Sigmoid colon (tissue), 7 donors: ENCODE results near the gene CNOT11. TPM values are rescaled to one million over a fixed set of nuclear protein-coding genes. Genes with fewer than 3 reads are reported as not detected.

Source experiments
- DNase-seq: peaks from one replicate; pipeline ENCODE4 v3.0.0-alpha.2; 2019
- H3K27ac ChIP-seq, 4 donors: fragments of 200-600 bp; sonication (generic); one replicate each; pipeline ENCODE4 v1.5.1; 2016 to 2019; ENCODE audit warnings: mild to moderate bottlenecking in 1 of 4
- H3K27me3 ChIP-seq, 3 donors: fragments of 200-600 bp; sonication (generic); one replicate each; pipeline ENCODE4 v1.5.1; 2019; ENCODE audit warnings: mild to moderate bottlenecking in 1 of 3
- H3K36me3 ChIP-seq, 4 donors: fragments of 200-600 bp; sonication (generic); one replicate each; pipeline ENCODE4 v1.5.1; 2016 to 2019
- H3K4me1 ChIP-seq, 4 donors: fragments of 200-600 bp; sonication (generic); one replicate each; pipeline ENCODE4 v1.5.1; 2017 to 2019
- H3K4me3 ChIP-seq, 4 donors: fragments of 200-600 bp; sonication (generic); one replicate each; pipeline ENCODE4 v1.5.1; 2017 to 2019; ENCODE audit warnings: mild to moderate bottlenecking in 2 of 4, moderate library complexity in 1 of 4
- H3K9me3 ChIP-seq, 4 donors: fragments of 200-600 bp in 3 of 4; sonication (generic) in 3 of 4; one replicate each; pipeline versions ENCODE4 v1.5.1 to v1.6.1; 2013 to 2019
- EP300 ChIP-seq, 4 donors: sonication (generic); formaldehyde crosslinking; IDR thresholded peaks; one replicate each; pipeline ENCODE4 v1.6.1; 2017; ENCODE audit warnings: antibody characterized with exemption in 4 of 4
- POLR2A ChIP-seq, 2 donors: fragments of 450-650 bp; IDR thresholded peaks; one replicate each; pipeline ENCODE4 v1.6.1; 2016; ENCODE audit warnings: antibody characterized with exemption in 2 of 2, mild to moderate bottlenecking in 2 of 2, moderate library complexity in 2 of 2
- POLR2AphosphoS5 ChIP-seq, 4 donors: sonication (generic); formaldehyde crosslinking; IDR thresholded peaks; one replicate each; pipeline ENCODE4 v1.6.1; 2017; ENCODE audit warnings: antibody characterized with exemption in 4 of 4
- WGBS, 2 donors: extraction: QIAGEN DNeasy Blood & Tissue Kit; methylation state at CpG; one replicate each; pipeline ENCODE4 v1.1.7; 2013; 5-methylcytosine and 5-hydroxymethylcytosine counted together
- intact Hi-C: fragments of 100-400 bp; cut with DNase I; formaldehyde crosslinking; loops from one replicate; pipeline ENCODE4 v1.15.1; 2023
- polyA plus RNA-seq, 3 donors: library from polyadenylated mRNA; stranded (reverse); fragments of 200-250 nt; gene quantifications; one replicate each; pipeline ENCODE4 v1.2.3, GENCODE V29; 2013
- total RNA-seq, 4 donors: library from RNA; depleted of rRNA; stranded (reverse); fragments of >200 nt; gene quantifications; one replicate each; pipeline ENCODE4 v1.1.0, GENCODE V29; 2016
- TF ChIP-seq, protein P1 (sequence below), 4 experiments: fragments of 450-650 bp in 3 of 4; fragments of 200-600 bp in 1 of 4; IDR thresholded peaks; one replicate each; pipeline ENCODE4 v1.5.1; 2016 to 2019; ENCODE audit warnings: antibody characterized with exemption in 4 of 4, mild to moderate bottlenecking in 3 of 4, moderate library complexity in 2 of 4
- donor health status: healthy with polysubstance abuse.
- donor health status: Bipolar disorder and iron deficiency.
- donor health status: healthy.

Gene CNOT11
- total and polyA plus RNA-seq, 7 donors = 21.4 to 33.7 (median 22.8) TPM

DNA sequence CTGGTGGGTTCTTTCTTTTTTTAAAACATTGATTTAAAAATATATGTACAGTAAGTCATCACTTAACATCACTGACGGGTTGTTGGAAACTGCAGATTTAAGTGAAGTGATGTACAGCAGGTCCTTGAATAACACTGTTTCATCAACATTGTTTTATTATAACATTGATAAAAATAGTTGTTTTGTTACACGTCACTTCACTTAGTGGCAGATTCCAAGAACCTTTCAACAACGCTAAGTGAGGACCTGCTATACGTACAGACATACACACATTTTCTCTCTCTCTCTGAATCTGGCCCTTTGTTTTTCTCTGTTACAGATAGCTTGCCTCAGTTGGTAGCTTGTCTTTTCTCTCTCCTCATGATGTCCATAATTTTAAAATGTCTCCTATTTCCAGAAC, 9.5 kb downstream of the CNOT11 start:
- no peak overlapping the region for H3K4me3 ChIP-seq
- no peak overlapping the region for H3K27ac ChIP-seq
- DNase-seq = no peak
- TF ChIP-seq, protein P1, sequence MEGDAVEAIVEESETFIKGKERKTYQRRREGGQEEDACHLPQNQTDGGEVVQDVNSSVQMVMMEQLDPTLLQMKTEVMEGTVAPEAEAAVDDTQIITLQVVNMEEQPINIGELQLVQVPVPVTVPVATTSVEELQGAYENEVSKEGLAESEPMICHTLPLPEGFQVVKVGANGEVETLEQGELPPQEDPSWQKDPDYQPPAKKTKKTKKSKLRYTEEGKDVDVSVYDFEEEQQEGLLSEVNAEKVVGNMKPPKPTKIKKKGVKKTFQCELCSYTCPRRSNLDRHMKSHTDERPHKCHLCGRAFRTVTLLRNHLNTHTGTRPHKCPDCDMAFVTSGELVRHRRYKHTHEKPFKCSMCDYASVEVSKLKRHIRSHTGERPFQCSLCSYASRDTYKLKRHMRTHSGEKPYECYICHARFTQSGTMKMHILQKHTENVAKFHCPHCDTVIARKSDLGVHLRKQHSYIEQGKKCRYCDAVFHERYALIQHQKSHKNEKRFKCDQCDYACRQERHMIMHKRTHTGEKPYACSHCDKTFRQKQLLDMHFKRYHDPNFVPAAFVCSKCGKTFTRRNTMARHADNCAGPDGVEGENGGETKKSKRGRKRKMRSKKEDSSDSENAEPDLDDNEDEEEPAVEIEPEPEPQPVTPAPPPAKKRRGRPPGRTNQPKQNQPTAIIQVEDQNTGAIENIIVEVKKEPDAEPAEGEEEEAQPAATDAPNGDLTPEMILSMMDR (IDR thresholded peaks at IDR 0.05) = no peak
- TF ChIP-seq POLR2A (IDR thresholded peaks at IDR 0.05) (no peak), POLR2AphosphoS5 (IDR thresholded peaks at IDR 0.05) (no peak), EP300 (IDR thresholded peaks at IDR 0.05) (no peak)
- no peaks in the 10 kb centered on the region for H3K9me3 ChIP-seq
- H3K27me3 ChIP-seq = no peaks in the 10 kb centered on the region
- intact Hi-C loops = no loop called here
- peaks cover 0 to 84% (median 38%) of the 10 kb centered on the region in 4 donors for H3K36me3 ChIP-seq
- 83 to 96% methylated on average over 4 of the region's 4 CpGs for WGBS, 2 donors
- H3K4me1 ChIP-seq = peaks cover 0 to 4% (median 0%) of the 10 kb centered on the region in 4 donors

DNA sequence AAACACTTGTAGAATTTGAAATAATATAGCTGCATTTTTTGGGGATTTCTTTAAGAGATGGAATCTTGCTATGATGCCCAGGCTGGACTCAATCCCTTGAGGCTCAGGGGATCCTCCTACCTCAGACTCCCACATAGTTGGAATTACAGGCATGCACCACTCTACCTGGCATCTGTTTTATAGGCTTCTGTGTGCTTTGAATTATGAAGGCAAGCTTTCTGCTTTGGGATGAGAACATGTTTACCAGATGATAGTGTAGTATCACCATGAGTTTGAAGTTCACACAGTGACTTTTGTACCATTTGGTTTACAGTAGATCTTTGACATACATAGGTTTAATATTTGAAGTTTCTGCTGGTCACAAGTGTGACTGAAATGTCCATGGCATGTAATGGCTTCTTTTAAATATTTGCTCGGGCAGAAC, 10.7 kb downstream of the CNOT11 start:
- no peaks in the 10 kb centered on the region for H3K27me3 ChIP-seq
- peaks cover 0 to 4% (median 0%) of the 10 kb centered on the region in 4 donors for H3K4me1 ChIP-seq
- H3K36me3 ChIP-seq = peaks cover 0 to 91% (median 41%) of the 10 kb centered on the region in 4 donors
- 81 to 91% methylated on average over 1 of the region's 1 CpG for WGBS, 2 donors
- no peak for DNase-seq
- no peak overlapping the region for H3K4me3 ChIP-seq
- TF ChIP-seq POLR2A (IDR thresholded peaks at IDR 0.05) (no peak), EP300 (IDR thresholded peaks at IDR 0.05) (no peak), POLR2AphosphoS5 (IDR thresholded peaks at IDR 0.05) (no peak)
- TF ChIP-seq, protein P1 (IDR thresholded peaks at IDR 0.05) = no peak
- no peak overlapping the region for H3K27ac ChIP-seq
- H3K9me3 ChIP-seq = no peaks in the 10 kb centered on the region
- intact Hi-C loops = no loop called here

DNA sequence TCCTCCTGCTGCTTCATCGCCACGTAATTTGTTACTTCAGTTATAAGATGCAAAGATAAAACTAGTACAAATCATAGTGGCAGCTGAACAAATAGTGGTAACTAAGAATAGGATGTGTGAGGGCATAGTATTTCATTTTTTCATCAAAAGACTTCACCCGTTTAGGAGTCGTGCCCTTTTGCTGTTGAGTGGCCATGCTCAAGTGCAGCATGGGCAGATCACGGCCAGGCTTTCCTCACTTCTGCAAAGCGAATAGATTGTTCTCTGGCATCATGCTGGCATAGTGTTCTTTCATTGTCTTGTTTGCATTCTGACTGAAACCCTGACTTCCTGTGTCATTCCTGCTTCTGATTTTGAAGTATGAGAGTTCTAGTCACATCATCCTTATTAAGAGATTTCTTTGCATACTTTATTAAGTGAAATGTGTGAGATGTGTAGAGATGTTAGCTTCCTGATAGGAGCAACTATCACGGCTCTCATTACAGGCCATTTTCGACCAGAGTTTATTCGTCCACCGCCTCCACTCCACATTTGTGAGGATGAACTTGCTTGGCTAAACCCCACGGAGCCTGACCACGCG, 11.8 kb downstream of the CNOT11 start:
- Histone ChIP-seq H3K27me3 (no peaks in the 10 kb centered on the region), H3K4me3 (no peak overlapping the region), H3K4me1 (peaks cover 0 to 1% (median 0%) of the 10 kb centered on the region in 4 donors), H3K9me3 (no peaks in the 10 kb centered on the region), H3K36me3 (peaks cover 0 to 91% (median 38%) of the 10 kb centered on the region in 4 donors), H3K27ac (no peak overlapping the region)
- DNase-seq = no peak
- TF ChIP-seq POLR2A (IDR thresholded peaks at IDR 0.05) = no peak
- no peak for TF ChIP-seq EP300 (IDR thresholded peaks at IDR 0.05)
- TF ChIP-seq, protein P1 (IDR thresholded peaks at IDR 0.05) = no peak
- no peak for TF ChIP-seq POLR2AphosphoS5 (IDR thresholded peaks at IDR 0.05)
- intact Hi-C loops = no loop called here
- 93 to 94% methylated on average over 13 of the region's 13 CpGs for WGBS, 2 donors

DNA sequence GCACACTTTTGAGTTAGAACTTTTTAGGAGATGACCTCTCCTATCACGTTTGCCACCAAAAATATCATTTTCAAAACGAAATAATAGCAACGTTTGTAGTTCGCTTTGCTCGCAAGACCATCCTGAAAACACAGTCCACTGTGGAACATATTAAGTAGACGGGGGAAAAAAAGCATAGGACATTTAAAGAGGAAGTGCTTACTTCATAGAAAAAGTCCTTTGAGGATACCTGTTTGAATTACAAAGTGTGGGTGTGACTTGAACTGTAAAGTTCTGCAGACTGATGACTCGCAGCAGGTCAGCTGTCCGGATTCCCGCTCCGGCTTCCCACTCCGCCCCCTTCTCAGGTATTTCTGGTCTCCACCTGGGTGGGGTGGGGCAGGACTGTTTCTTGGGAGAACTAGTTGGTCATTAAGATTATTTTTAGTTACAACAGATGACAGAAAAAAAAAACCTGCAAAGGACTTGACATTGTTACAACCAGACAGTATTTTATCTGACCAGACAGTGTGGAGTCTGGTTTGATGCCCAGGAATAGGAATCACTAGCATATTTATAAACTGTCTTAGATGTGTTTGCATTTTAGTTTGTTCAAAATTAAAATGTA, 13.3 kb downstream of the CNOT11 start:
- intact Hi-C loops = no loop called here
- TF ChIP-seq, protein P1 (IDR thresholded peaks at IDR 0.05) = no peak
- TF ChIP-seq POLR2AphosphoS5 (IDR thresholded peaks at IDR 0.05) (no peak), EP300 (IDR thresholded peaks at IDR 0.05) (no peak), POLR2A (IDR thresholded peaks at IDR 0.05) (no peak)
- Histone ChIP-seq H3K27ac (no peak overlapping the region), H3K4me1 (no peaks in the 10 kb centered on the region), H3K36me3 (peaks cover 0 to 96% (median 47%) of the 10 kb centered on the region in 4 donors), H3K4me3 (no peak overlapping the region), H3K27me3 (no peaks in the 10 kb centered on the region), H3K9me3 (no peaks in the 10 kb centered on the region)
- DNase-seq = no peak
- 32 to 73% methylated on average over 11 of the region's 11 CpGs for WGBS, 2 donors
